CD14-positive monocyte (primary cell): ENCODE results near the gene PPM1G. TPM values are rescaled to one million over a fixed set of nuclear protein-coding genes. Genes with fewer than 3 reads are reported as not detected.

Source experiments
- DNase-seq, 3 donors: peaks; one replicate each; pipeline ENCODE4 v3.0.0-alpha.2; 2011 to 2022
- H2AFZ ChIP-seq: 2 replicates; pipeline ENCODE4 v1.6.0; 2012; ENCODE audit warnings: mild to moderate bottlenecking, low read depth, low read length, inconsistent platforms; ENCODE audit not compliant: insufficient read depth, poor library complexity, severe bottlenecking
- H3K27ac ChIP-seq, 2 donors: 1 replicate in 1 of 2; 2 replicates in 1 of 2; pipeline ENCODE4 v1.5.1; 2012 to 2013; ENCODE audit warnings: low read length in 2 of 2, control low read depth in 1 of 2, inconsistent platforms in 1 of 2, low read depth in 1 of 2, mild to moderate bottlenecking in 1 of 2
- H3K27me3 ChIP-seq, 2 donors: one replicate each; pipeline versions ENCODE4 v1.6.0 to v1.6.1; 2011 to 2013; ENCODE audit warnings: low read length in 2 of 2; ENCODE audit not compliant: control insufficient read depth in 2 of 2, insufficient read depth in 2 of 2
- H3K36me3 ChIP-seq, 2 donors: replicated peaks in 1 of 2; 1 replicate in 1 of 2; 2 replicates in 1 of 2; pipeline versions ENCODE4 v1.5.1 to v1.6.1; 2012 to 2013; ENCODE audit warnings: low read length in 2 of 2, control low read depth in 1 of 2, inconsistent platforms in 1 of 2, mild to moderate bottlenecking in 1 of 2; ENCODE audit not compliant: insufficient read depth in 2 of 2, control insufficient read depth in 1 of 2
- H3K4me1 ChIP-seq, 2 donors: 1 replicate in 1 of 2; 2 replicates in 1 of 2; pipeline versions ENCODE4 v1.5.1 to v1.6.1; 2012 to 2013; ENCODE audit warnings: low read length in 2 of 2, control low read depth in 1 of 2, inconsistent platforms in 1 of 2, mild to moderate bottlenecking in 1 of 2, moderate library complexity in 1 of 2; ENCODE audit not compliant: insufficient read depth in 2 of 2, control insufficient read depth in 1 of 2
- H3K4me2 ChIP-seq: replicated peaks from 2 replicates; pipeline ENCODE3; 2012; ENCODE audit warnings: low read length, moderate library complexity, mild to moderate bottlenecking; ENCODE audit not compliant: poor library complexity, severe bottlenecking; ENCODE audit errors: extremely low read depth
- H3K4me3 ChIP-seq, 3 experiments: fragments of 200-600 bp in 1 of 3; sonication (generic) in 1 of 3; replicated peaks in 1 of 3; 1 replicate in 2 of 3; 2 replicates in 1 of 3; pipeline ENCODE4 v1.5.1; 2011 to 2013; ENCODE audit warnings: low read length in 3 of 3, mild to moderate bottlenecking in 3 of 3, control low read depth in 2 of 3, low read depth in 2 of 3, inconsistent platforms in 1 of 3, moderate library complexity in 1 of 3
- H3K79me2 ChIP-seq: 2 replicates; pipeline ENCODE4 v1.6.0; 2012; ENCODE audit warnings: mild to moderate bottlenecking, control low read depth, inconsistent platforms, low read length, moderate library complexity; ENCODE audit not compliant: insufficient read depth
- H3K9ac ChIP-seq: 2 replicates; pipeline ENCODE4 v1.6.0; 2017; ENCODE audit warnings: low read length, mild to moderate bottlenecking; ENCODE audit not compliant: insufficient read depth, poor library complexity, severe bottlenecking
- H3K9me3 ChIP-seq, 2 donors: replicated peaks in 1 of 2; 1 replicate in 1 of 2; 2 replicates in 1 of 2; pipeline versions ENCODE4 v1.5.1 to v1.6.1; 2012 to 2013; ENCODE audit warnings: low read length in 2 of 2, control low read depth in 1 of 2; ENCODE audit not compliant: control insufficient read depth in 1 of 2, insufficient read depth in 1 of 2
- H4K20me1 ChIP-seq: 2 replicates; pipeline ENCODE4 v1.6.0; 2012; ENCODE audit warnings: mild to moderate bottlenecking, low read length, control low read depth, moderate library complexity; ENCODE audit not compliant: insufficient read depth
- H3K27ac Mint-ChIP-seq, 7 donors: one replicate each; pipeline ENCODE4 v1.8.0; 2020; ENCODE audit warnings: mild to moderate bottlenecking in 7 of 7, mixed read lengths in 7 of 7, moderate library complexity in 6 of 7, inconsistent platforms in 2 of 7
- H3K27me3 Mint-ChIP-seq, 3 donors: one replicate each; pipeline ENCODE4 v1.8.0; 2021 to 2022; ENCODE audit warnings: low read depth in 3 of 3, mild to moderate bottlenecking in 3 of 3, mixed read lengths in 3 of 3, moderate library complexity in 3 of 3, inconsistent platforms in 1 of 3
- H3K36me3 Mint-ChIP-seq, 2 donors: one replicate each; pipeline ENCODE4 v1.8.0; 2020; ENCODE audit warnings: mixed read lengths in 2 of 2, inconsistent platforms in 1 of 2, mild to moderate bottlenecking in 1 of 2
- H3K4me1 Mint-ChIP-seq: one replicate; pipeline ENCODE4 v1.8.0; 2020; ENCODE audit warnings: mild to moderate bottlenecking, mixed read lengths
- H3K4me3 Mint-ChIP-seq, 2 donors: one replicate each; pipeline ENCODE4 v1.8.0; 2020; ENCODE audit warnings: mild to moderate bottlenecking in 2 of 2, mixed read lengths in 2 of 2, moderate library complexity in 1 of 2
- H3K9me3 Mint-ChIP-seq, 7 donors: one replicate each; pipeline ENCODE4 v1.8.0; 2020 to 2022; ENCODE audit warnings: mixed read lengths in 7 of 7, mild to moderate bottlenecking in 6 of 7, moderate library complexity in 6 of 7, inconsistent platforms in 2 of 7
- WGBS: methylation state at CpG from one replicate; pipeline ENCODE4 v1.1.5; 2013; ENCODE audit warnings: missing lambda C conversion rate; ENCODE audit not compliant: insufficient coverage; 5-methylcytosine and 5-hydroxymethylcytosine counted together
- intact Hi-C, 2 donors: fragments of 100-400 bp; cut with micrococcal nuclease; formaldehyde crosslinking; loops; one replicate each; pipeline versions ENCODE4 v1.15.0 to v1.15.1; 2023
- polyA plus RNA-seq, 3 donors: library from polyadenylated mRNA; depleted of rRNA in 1 of 3; unstranded in 2 of 3; stranded (reverse) in 1 of 3; fragments of 300-500 nt in 2 of 3; fragments of >200 nt in 1 of 3; fragmentation: Illumina TruSeq in 2 of 3; gene quantifications; 1 replicate in 2 of 3; 2 replicates in 1 of 3; pipeline ENCODE4 v1.2.3, GENCODE V29; 2012 to 2021
- TF ChIP-seq, protein P1 (sequence below): fragments of 200-600 bp; IDR thresholded peaks from one replicate; pipeline ENCODE4 v1.8.0; 2022; ENCODE audit warnings: antibody characterized with exemption, mild to moderate bottlenecking

PPM1G gene
- polyA plus RNA-seq, 3 donors, result 31.9 to 54.3 (median 47.3) TPM

- Mint-ChIP-seq H3K4me3 (peak overlapping the region; percentile 97 to 99), H3K9me3 (no peaks in the 10 kb centered on the region), H3K4me1 (peaks cover 40% of the 10 kb centered on the region), H3K27me3 (no peaks in the 10 kb centered on the region), H3K36me3 (peaks cover 0 to 20% of the 10 kb centered on the region in 2 donors), H3K27ac (peak overlapping the region; percentile 98 to 100 (median 99))
- intact Hi-C loops, result loop anchor here (1.0 to 5.0 kb wide), 3 partner anchors 14 to 144 kb away; partner anchors contain the start of genes EIF2B4 (in 2 of the 2), SNX17 (in 2 of the 2), ATRAID (in 1 of the 2) and SLC5A6 (in 1 of the 2)
- peaks cover 73% of the 10 kb centered on the region for H3K79me2 ChIP-seq
- peaks cover 24% of the 10 kb centered on the region for H4K20me1 ChIP-seq
- peak overlapping the region; percentile 90 for H3K9ac ChIP-seq
- peak; percentile 70 to 76 (median 70) for DNase-seq
- TF ChIP-seq, protein P1, sequence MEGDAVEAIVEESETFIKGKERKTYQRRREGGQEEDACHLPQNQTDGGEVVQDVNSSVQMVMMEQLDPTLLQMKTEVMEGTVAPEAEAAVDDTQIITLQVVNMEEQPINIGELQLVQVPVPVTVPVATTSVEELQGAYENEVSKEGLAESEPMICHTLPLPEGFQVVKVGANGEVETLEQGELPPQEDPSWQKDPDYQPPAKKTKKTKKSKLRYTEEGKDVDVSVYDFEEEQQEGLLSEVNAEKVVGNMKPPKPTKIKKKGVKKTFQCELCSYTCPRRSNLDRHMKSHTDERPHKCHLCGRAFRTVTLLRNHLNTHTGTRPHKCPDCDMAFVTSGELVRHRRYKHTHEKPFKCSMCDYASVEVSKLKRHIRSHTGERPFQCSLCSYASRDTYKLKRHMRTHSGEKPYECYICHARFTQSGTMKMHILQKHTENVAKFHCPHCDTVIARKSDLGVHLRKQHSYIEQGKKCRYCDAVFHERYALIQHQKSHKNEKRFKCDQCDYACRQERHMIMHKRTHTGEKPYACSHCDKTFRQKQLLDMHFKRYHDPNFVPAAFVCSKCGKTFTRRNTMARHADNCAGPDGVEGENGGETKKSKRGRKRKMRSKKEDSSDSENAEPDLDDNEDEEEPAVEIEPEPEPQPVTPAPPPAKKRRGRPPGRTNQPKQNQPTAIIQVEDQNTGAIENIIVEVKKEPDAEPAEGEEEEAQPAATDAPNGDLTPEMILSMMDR, result no peak
- H2AFZ ChIP-seq, result peak overlapping the region; percentile 96
- no peaks in the 10 kb centered on the region for H3K27me3 ChIP-seq
- peaks cover 16 to 28% of the 10 kb centered on the region in 2 donors for H3K4me1 ChIP-seq
- H3K36me3 ChIP-seq, result no peaks in the 10 kb centered on the region
- H3K4me3 ChIP-seq, result peak overlapping the region; percentile 76 to 93 (median 90)
- no peaks in the 10 kb centered on the region for H3K9me3 ChIP-seq
- WGBS, result 0% methylated on average over 9 of the region's 12 CpGs
- peak overlapping the region; percentile 90 to 95 for H3K27ac ChIP-seq
- peak overlapping the region; percentile 80 for H3K4me2 ChIP-seq
Observed at GRCh38 chr2:27356056-27356381, 53.4 kb downstream of the PPM1G start.

DNA sequence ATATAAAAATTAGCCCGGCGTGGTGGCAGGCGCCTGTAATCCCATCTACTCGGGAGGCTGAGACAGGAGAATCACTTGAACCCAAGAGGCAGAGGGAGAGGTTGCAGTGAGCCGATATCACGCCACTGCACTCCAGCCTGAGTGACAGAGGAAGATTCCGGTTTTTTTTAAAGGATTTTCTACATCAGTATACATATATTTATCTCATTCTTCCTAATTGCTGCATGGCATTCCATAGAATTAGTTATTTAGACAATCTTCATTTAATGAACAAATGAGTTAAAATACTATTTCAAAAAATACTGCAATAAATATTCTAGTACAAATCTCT, 54.8 kb downstream of the PPM1G start:
- Mint-ChIP-seq H3K4me3 (no peak overlapping the region), H3K27me3 (peaks cover 0 to 1% (median 0%) of the 10 kb centered on the region in 3 donors), H3K36me3 (peaks cover 6 to 32% of the 10 kb centered on the region in 2 donors), H3K27ac (peak overlapping the region in 1 of 7 donors; percentile 35), H3K9me3 (no peaks in the 10 kb centered on the region), H3K4me1 (peaks cover 40% of the 10 kb centered on the region)
- TF ChIP-seq, protein P1, result no peak
- no peak overlapping the region for H3K27ac ChIP-seq
- intact Hi-C loops, result no loop called here
- no peaks in the 10 kb centered on the region for H3K27me3 ChIP-seq
- peaks cover 88% of the 10 kb centered on the region for H3K79me2 ChIP-seq
- WGBS, result no CpG with 5 or more reads among the region's 7 CpGs
- H4K20me1 ChIP-seq, result peaks cover 39% of the 10 kb centered on the region
- H3K4me1 ChIP-seq, result peaks cover 16 to 28% of the 10 kb centered on the region in 2 donors
- DNase-seq, result no peak
- H3K9me3 ChIP-seq, result no peaks in the 10 kb centered on the region
- no peak overlapping the region for H3K4me3 ChIP-seq
- no peak overlapping the region for H2AFZ ChIP-seq
- H3K4me2 ChIP-seq, result no peak overlapping the region
- H3K9ac ChIP-seq, result no peak overlapping the region
- peaks cover 3 to 9% of the 10 kb centered on the region in 2 donors for H3K36me3 ChIP-seq
